Measurements from ENCODE around the gene NELFB. TPM values are rescaled to one million over a fixed set of nuclear protein-coding genes. Genes with fewer than 3 reads are reported as not detected.

The NELFB gene
- total and polyA plus RNA-seq, 2 donors (not counting 1 experiment from before 2014, with no cell fraction given), result 53.7 to 55.8 TPM

DNA sequence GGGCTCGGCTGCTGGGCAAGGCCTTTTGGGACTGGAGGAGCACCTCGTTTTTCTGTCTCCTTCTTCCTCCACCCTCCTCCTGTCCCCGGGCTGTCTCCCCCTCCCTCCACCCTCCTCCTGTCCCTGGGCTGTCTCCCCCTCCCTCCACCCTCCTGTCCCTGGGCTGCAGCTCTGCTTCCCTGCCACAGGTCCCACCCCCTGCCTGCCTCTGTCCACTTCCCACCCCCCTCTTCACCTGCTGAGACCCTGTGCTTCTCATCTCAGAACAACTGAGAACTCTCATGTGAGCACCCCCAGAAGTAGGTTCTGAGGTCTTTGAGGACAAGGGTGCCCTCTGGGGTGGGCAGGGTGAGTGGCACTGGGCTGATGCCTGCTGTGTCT is 16.6 kb downstream of the NELFB start:
- WGBS (ENCODE audit: insufficient coverage), result 14% methylated on average over 2 of the region's 3 CpGs
- H3K27me3 ChIP-seq (replicated peaks in 1 of 4; ENCODE audit: control extremely low read depth in 1 of 4, control insufficient read depth in 3 of 4, insufficient read depth in 4 of 4, low read length in 3 of 4), result no peaks in the 10 kb centered on the region
- intact Hi-C loops (cut with micrococcal nuclease), result no loop called here
- ATAC-seq (ENCODE audit: low read depth) (no peak), DNase-seq (no peak)
- no peak overlapping the region for H3K9ac ChIP-seq (ENCODE audit: low read length)
- TF ChIP-seq EZH2 (IDR thresholded peaks at IDR 0.05; ENCODE audit: borderline replicate concordance, insufficient read depth, low read depth, low read length, poor library complexity, severe bottlenecking), result no peak
- TF ChIP-seq, protein P1, sequence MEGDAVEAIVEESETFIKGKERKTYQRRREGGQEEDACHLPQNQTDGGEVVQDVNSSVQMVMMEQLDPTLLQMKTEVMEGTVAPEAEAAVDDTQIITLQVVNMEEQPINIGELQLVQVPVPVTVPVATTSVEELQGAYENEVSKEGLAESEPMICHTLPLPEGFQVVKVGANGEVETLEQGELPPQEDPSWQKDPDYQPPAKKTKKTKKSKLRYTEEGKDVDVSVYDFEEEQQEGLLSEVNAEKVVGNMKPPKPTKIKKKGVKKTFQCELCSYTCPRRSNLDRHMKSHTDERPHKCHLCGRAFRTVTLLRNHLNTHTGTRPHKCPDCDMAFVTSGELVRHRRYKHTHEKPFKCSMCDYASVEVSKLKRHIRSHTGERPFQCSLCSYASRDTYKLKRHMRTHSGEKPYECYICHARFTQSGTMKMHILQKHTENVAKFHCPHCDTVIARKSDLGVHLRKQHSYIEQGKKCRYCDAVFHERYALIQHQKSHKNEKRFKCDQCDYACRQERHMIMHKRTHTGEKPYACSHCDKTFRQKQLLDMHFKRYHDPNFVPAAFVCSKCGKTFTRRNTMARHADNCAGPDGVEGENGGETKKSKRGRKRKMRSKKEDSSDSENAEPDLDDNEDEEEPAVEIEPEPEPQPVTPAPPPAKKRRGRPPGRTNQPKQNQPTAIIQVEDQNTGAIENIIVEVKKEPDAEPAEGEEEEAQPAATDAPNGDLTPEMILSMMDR (IDR thresholded peaks at IDR 0.05), result no peak
- H3K4me3 Mint-ChIP-seq, result no peak overlapping the region
- CTCF ChIA-PET, result interaction anchor here (0.8 kb wide), 1 partner anchor 10 kb away, joined by 3 read pairs; no protein-coding TSS in a partner anchor
- H2AFZ ChIP-seq (ENCODE audit: insufficient read depth, low read depth, low read length, poor library complexity, severe bottlenecking), result no peak overlapping the region
- H3K9me3 Mint-ChIP-seq (ENCODE audit: insufficient read depth), result no peaks in the 10 kb centered on the region
- no peak overlapping the region for H3K27ac ChIP-seq (ENCODE audit: low read length in 2 of 2)
- H3K27me3 Mint-ChIP-seq, result no peaks in the 10 kb centered on the region
- no peak overlapping the region for H3K4me3 ChIP-seq (ENCODE audit: control extremely low read depth in 1 of 5, extremely low read depth in 1 of 5, insufficient read depth in 1 of 5, low read depth in 2 of 5, low read length in 4 of 5)
- peaks cover 50% of the 10 kb centered on the region for H3K4me1 Mint-ChIP-seq
- POLR2A ChIA-PET, result no interaction called here
- peaks cover 34 to 70% of the 10 kb centered on the region in 2 donors for H3K4me1 ChIP-seq (ENCODE audit: control insufficient read depth in 2 of 2, insufficient read depth in 2 of 2, low read length in 2 of 2)
- peaks cover 33% of the 10 kb centered on the region for H3K79me2 ChIP-seq (ENCODE audit: control insufficient read depth, insufficient read depth, low read length)
- peaks cover 21% of the 10 kb centered on the region for H4K20me1 ChIP-seq (ENCODE audit: control insufficient read depth, insufficient read depth, low read length, poor library complexity, severe bottlenecking)
- H3K36me3 ChIP-seq (replicated peaks in 1 of 2; ENCODE audit: control extremely low read depth in 1 of 2, control insufficient read depth in 1 of 2, extremely low read depth in 1 of 2, insufficient read depth in 2 of 2, low read length in 1 of 2), result peaks cover 0 to 14% of the 10 kb centered on the region in 2 experiments
- peak overlapping the region; percentile 78 for H3K27ac Mint-ChIP-seq
- no peak overlapping the region for H3K4me2 ChIP-seq (replicated peaks; ENCODE audit: low read depth, low read length, poor library complexity, severe bottlenecking)
- no peaks in the 10 kb centered on the region for H3K9me3 ChIP-seq (ENCODE audit: control extremely low read depth in 1 of 3, control insufficient read depth in 2 of 3, insufficient read depth in 1 of 3, low read length in 2 of 3)

GRCh38 chr9:137272241-137273094 is 17.3 kb downstream of the NELFB start:
- no peak for ATAC-seq (ENCODE audit: low read depth)
- H3K9ac ChIP-seq (ENCODE audit: low read length), result no peak overlapping the region
- H3K27me3 ChIP-seq (replicated peaks in 1 of 4; ENCODE audit: control extremely low read depth in 1 of 4, control insufficient read depth in 3 of 4, insufficient read depth in 4 of 4, low read length in 3 of 4), result no peaks in the 10 kb centered on the region
- H3K27ac ChIP-seq (ENCODE audit: low read length in 2 of 2), result no peak overlapping the region
- no peaks in the 10 kb centered on the region for H3K9me3 ChIP-seq (ENCODE audit: control extremely low read depth in 1 of 3, control insufficient read depth in 2 of 3, insufficient read depth in 1 of 3, low read length in 2 of 3)
- Mint-ChIP-seq H3K27ac (no peak overlapping the region), H3K9me3 (ENCODE audit: insufficient read depth) (no peaks in the 10 kb centered on the region), H3K27me3 (no peaks in the 10 kb centered on the region), H3K4me3 (no peak overlapping the region), H3K4me1 (peaks cover 55% of the 10 kb centered on the region)
- intact Hi-C loops (cut with micrococcal nuclease), result no loop called here
- 91% methylated on average over 39 of the region's 39 CpGs for WGBS (ENCODE audit: insufficient coverage)
- TF ChIP-seq EZH2 (IDR thresholded peaks at IDR 0.05; ENCODE audit: borderline replicate concordance, insufficient read depth, low read depth, low read length, poor library complexity, severe bottlenecking), result no peak
- TF ChIP-seq, protein P1 (IDR thresholded peaks at IDR 0.05), result no peak
- H4K20me1 ChIP-seq (ENCODE audit: control insufficient read depth, insufficient read depth, low read length, poor library complexity, severe bottlenecking), result peaks cover 13% of the 10 kb centered on the region
- peaks cover 41 to 71% of the 10 kb centered on the region in 2 donors for H3K4me1 ChIP-seq (ENCODE audit: control insufficient read depth in 2 of 2, insufficient read depth in 2 of 2, low read length in 2 of 2)
- H3K4me2 ChIP-seq (replicated peaks; ENCODE audit: low read depth, low read length, poor library complexity, severe bottlenecking), result no peak overlapping the region
- POLR2A ChIA-PET, result interaction anchor here (0.6 to 0.7 kb wide), 2 partner anchors 15 to 33 kb away, joined by 3 to 4 read pairs; no protein-coding TSS in a partner anchor
- H3K79me2 ChIP-seq (ENCODE audit: control insufficient read depth, insufficient read depth, low read length), result peaks cover 37% of the 10 kb centered on the region
- H3K36me3 ChIP-seq (replicated peaks in 1 of 2; ENCODE audit: control extremely low read depth in 1 of 2, control insufficient read depth in 1 of 2, extremely low read depth in 1 of 2, insufficient read depth in 2 of 2, low read length in 1 of 2), result peaks cover 0 to 11% of the 10 kb centered on the region in 2 experiments
- no peak overlapping the region for H2AFZ ChIP-seq (ENCODE audit: insufficient read depth, low read depth, low read length, poor library complexity, severe bottlenecking)
- H3K4me3 ChIP-seq (ENCODE audit: control extremely low read depth in 1 of 5, extremely low read depth in 1 of 5, insufficient read depth in 1 of 5, low read depth in 2 of 5, low read length in 4 of 5), result no peak overlapping the region
- DNase-seq, result no peak
- CTCF ChIA-PET, result interaction anchor here (0.8 to 1.4 kb wide), 2 partner anchors 11 to 24 kb away, joined by 3 read pairs; no protein-coding TSS in a partner anchor

All from B cell (primary cell).